Measurements from ENCODE around the gene GCK. TPM values are rescaled to one million over a fixed set of nuclear protein-coding genes. Genes with fewer than 3 reads are reported as not detected.

GCK gene
- total and polyA plus RNA-seq, 2 of the 13 experiments (the other 11 are each of a cell fraction or from before 2014, with no cell fraction given) = not detected

DNA sequence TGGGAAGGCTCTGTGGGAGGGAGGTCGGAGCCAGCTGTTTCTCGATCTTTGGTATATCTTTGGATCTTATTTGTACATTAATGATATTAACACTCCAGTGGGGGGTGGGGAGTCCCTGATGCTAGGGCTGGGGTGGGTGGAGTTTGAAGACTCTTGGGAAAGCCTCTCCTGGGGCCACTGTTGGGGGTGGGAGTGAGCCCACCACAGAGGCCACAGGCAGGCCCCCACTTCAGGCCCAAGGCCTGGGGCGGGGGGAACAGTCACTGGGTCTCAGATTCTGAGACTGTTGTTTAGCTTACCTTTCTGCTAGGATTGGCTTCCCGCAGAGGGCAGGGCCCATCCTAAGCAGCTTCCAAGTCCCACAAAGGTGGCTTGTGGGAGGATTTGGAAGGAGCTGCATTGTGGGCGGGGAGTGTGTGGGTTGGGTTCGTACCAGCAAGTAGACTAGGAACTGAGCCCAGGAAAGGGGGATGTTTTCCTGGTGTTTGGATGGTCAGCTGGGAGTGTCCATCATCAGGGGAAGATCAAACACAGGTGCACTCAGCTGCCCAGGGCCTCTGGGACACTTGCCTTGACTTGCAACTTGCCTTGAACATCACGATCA, 23.4 kb upstream of the GCK start (continued):
- TF ChIP-seq, protein P1, sequence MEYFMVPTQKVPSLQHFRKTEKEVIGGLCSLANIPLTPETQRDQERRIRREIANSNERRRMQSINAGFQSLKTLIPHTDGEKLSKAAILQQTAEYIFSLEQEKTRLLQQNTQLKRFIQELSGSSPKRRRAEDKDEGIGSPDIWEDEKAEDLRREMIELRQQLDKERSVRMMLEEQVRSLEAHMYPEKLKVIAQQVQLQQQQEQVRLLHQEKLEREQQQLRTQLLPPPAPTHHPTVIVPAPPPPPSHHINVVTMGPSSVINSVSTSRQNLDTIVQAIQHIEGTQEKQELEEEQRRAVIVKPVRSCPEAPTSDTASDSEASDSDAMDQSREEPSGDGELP (IDR thresholded peaks at IDR 0.05; ENCODE audit: borderline replicate concordance, low read depth) = no peak
- TF ChIP-seq ZNF382 (CRISPR knock-in tag; IDR thresholded peaks at IDR 0.05; ENCODE audit: borderline replicate concordance) = no peak
- TF ChIP-seq NFIB (CRISPR knock-in tag; IDR thresholded peaks at IDR 0.05; ENCODE audit: borderline replicate concordance) = no peak
- TF ChIP-seq ZNF839 (CRISPR knock-in tag; IDR thresholded peaks at IDR 0.05; ENCODE audit: borderline replicate concordance) = no peak
- TF ChIP-seq, protein P2, sequence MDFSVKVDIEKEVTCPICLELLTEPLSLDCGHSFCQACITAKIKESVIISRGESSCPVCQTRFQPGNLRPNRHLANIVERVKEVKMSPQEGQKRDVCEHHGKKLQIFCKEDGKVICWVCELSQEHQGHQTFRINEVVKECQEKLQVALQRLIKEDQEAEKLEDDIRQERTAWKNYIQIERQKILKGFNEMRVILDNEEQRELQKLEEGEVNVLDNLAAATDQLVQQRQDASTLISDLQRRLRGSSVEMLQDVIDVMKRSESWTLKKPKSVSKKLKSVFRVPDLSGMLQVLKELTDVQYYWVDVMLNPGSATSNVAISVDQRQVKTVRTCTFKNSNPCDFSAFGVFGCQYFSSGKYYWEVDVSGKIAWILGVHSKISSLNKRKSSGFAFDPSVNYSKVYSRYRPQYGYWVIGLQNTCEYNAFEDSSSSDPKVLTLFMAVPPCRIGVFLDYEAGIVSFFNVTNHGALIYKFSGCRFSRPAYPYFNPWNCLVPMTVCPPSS (IDR thresholded peaks at IDR 0.05) = no peak
- TF ChIP-seq FLYWCH1 (CRISPR knock-in tag; IDR thresholded peaks at IDR 0.05) = no peak
- TF ChIP-seq SRF (IDR thresholded peaks at IDR 0.05; ENCODE audit: low read depth, low read length) = no peak

DNA sequence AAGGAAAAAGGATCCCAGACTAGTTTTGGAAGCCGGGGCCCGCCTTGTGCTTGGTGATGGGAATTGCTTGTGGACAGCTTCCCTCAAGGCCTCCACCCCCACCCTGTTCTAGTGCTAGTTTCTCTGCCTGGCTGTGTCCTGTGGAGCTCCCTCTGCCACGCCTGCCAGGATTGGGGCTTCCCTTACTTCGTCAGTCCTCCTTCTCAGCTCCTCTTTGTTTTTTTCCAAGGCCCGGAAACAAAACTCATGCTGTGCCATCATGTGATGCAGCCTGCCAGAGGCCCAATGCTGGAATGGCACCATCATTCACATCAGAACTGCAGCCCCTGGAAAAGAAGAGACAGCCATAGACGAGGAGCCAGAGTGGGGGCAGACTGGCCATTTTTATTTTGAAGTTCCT, 22.8 kb upstream of the GCK start:
- no peaks in the 10 kb centered on the region for H3K9me3 ChIP-seq (ENCODE audit: low read length)
- H3K27me3 ChIP-seq (ENCODE audit: control insufficient read depth in 1 of 2, insufficient read depth in 2 of 2, low read length in 2 of 2) = no peaks in the 10 kb centered on the region
- H2AFZ ChIP-seq (ENCODE audit: low read length) = no peak overlapping the region
- FAIRE-seq (no peak), DNase-seq (ENCODE audit: low spot score) (no peak), ATAC-seq (no peak)
- 97% methylated on average over 6 of the region's 6 CpGs for whole genome bisulfite sequencing (ENCODE audit: low lambda C conversion rate)
- in situ Hi-C loops (cut with HindIII; ENCODE audit: extremely low pct_ligation_motif_present, low pct_unique_long_range_greater_than_20kb) (no loop called here), intact Hi-C loops (cut with micrococcal nuclease; ENCODE audit: unreplicated experiment) (no loop called here)
- H3K27ac ChIP-seq (ENCODE audit: extremely low read length, insufficient read depth, low read length) = no peak overlapping the region
- TF ChIP-seq ZNF24 (IDR thresholded peaks at IDR 0.05) = no peak
- H3K4me2 ChIP-seq (ENCODE audit: low read depth, low read length) = no peak overlapping the region
- H3K4me1 ChIP-seq (ENCODE audit: insufficient read depth, low read length) = peaks cover under 1% of the 10 kb centered on the region; the same call in 1 of the 2 replicates
- no peak overlapping the region for H3K4me3 ChIP-seq (replicated peaks in 1 of 3; ENCODE audit: insufficient read depth in 1 of 3, low read depth in 2 of 3, low read length in 3 of 3)
- no peaks in the 10 kb centered on the region for H4K20me1 ChIP-seq (ENCODE audit: insufficient read depth, low read length)
- H3K79me2 ChIP-seq (ENCODE audit: insufficient read depth, low read length) = no peaks in the 10 kb centered on the region
- BruUV-seq (replicated peaks) = no TSS peak
- POLR2A ChIA-PET = interaction anchor here (1.2 kb wide), 1 partner anchor 80 kb away, joined by 4 read pairs; no protein-coding TSS in a partner anchor
- peaks cover 21 to 52% of the 10 kb centered on the region in 2 experiments for H3K36me3 ChIP-seq (replicated peaks in 1 of 2; ENCODE audit: control insufficient read depth in 1 of 2, insufficient read depth in 2 of 2, low read length in 2 of 2)
- CTCF ChIA-PET (ENCODE audit: low intra/inter-chr PET ratio, low total read pairs) = no interaction called here
- H3K9ac ChIP-seq (ENCODE audit: insufficient read depth, low read depth, low read length) = no peak overlapping the region

Measured in HepG2 (cell line).